Effector memory CD4-positive, alpha-beta T cell (primary cell): Measurements from ENCODE around the gene TTC3.
"Not testable (repeated sequence)": the region's sequence is repeated elsewhere in the genome, so short reads cannot be mapped to it uniquely, and the experiment has no call there.

ENCODE experiments used
- DNase-seq, 3 donors: peaks; one replicate each; pipeline ENCODE4 v3.0.0-alpha.2; 2020
- H3K27ac ChIP-seq: 2 replicates; pipeline ENCODE4 v1.7.0; 2013; ENCODE audit warnings: mild to moderate bottlenecking, low read length, moderate library complexity; ENCODE audit not compliant: insufficient read depth, poor library complexity, severe bottlenecking
- H3K27me3 ChIP-seq: replicated peaks from 2 replicates; pipeline ENCODE4 v1.7.0; 2013; ENCODE audit warnings: mild to moderate bottlenecking, low read length; ENCODE audit not compliant: insufficient read depth, control insufficient read depth, poor library complexity, severe bottlenecking
- H3K36me3 ChIP-seq: 2 replicates; pipeline ENCODE4 v1.7.0; 2013; ENCODE audit warnings: mild to moderate bottlenecking, low read length, moderate library complexity; ENCODE audit not compliant: control insufficient read depth, insufficient read depth
- H3K4me1 ChIP-seq: 2 replicates; pipeline ENCODE4 v1.7.0; 2013; ENCODE audit warnings: low read length, mild to moderate bottlenecking; ENCODE audit not compliant: control insufficient read depth, insufficient read depth, poor library complexity, severe bottlenecking
- H3K4me3 ChIP-seq: 2 replicates; pipeline ENCODE4 v1.7.0; 2013; ENCODE audit warnings: low read length, low read depth, mild to moderate bottlenecking; ENCODE audit not compliant: insufficient read depth, poor library complexity, severe bottlenecking
- H3K9me3 ChIP-seq: 2 replicates; pipeline ENCODE4 v1.7.0; 2013; ENCODE audit warnings: mild to moderate bottlenecking, low read length, moderate library complexity; ENCODE audit not compliant: control insufficient read depth

TTC3 gene

DNA sequence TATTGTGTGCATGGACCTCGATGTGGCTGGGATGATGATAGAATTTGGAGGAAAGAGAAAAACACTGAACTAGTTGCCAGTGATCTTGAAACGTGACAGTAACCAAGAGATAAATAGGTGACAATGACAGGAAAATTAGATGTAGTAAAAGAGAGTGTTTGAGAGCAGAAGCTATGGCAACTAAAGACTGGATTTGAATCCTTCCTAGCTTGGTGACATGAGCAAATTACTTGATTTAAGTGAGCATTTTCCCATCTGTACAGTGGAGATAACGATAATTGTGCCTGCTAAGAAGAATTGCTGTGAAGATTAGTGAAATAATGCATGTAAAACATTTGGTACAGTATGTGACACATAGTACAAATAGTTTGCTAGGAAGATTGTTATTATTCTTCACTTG is 12.7 kb downstream of the TTC3 start:
- Histone ChIP-seq H3K27me3 (no peaks in the 10 kb centered on the region), H3K4me3 (no peak overlapping the region), H3K4me1 (no peaks in the 10 kb centered on the region), H3K36me3 (peaks cover 10% of the 10 kb centered on the region), H3K9me3 (no peaks in the 10 kb centered on the region), H3K27ac (no peak overlapping the region)
- no peak for DNase-seq

DNA sequence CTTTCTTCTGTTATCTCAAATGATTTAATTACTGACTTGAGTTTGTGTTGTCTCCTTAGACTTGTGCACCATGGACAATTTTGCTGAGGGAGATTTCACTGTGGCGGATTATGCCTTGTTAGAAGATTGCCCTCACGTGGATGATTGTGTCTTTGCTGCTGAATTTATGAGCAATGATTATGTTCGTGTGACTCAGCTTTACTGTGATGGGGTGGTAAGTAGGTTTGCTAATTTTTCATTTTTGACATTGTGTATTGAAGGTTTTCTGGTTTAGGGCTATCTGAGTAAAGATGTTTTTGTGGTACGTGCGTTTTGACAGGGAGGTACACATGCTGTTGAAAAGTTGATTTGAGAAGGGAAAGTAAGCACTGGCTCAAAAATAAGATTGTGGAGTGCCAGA is 14.1 kb downstream of the TTC3 start:
- no peaks in the 10 kb centered on the region for H3K4me1 ChIP-seq
- no peak overlapping the region for H3K4me3 ChIP-seq
- no peak for DNase-seq
- no peaks in the 10 kb centered on the region for H3K27me3 ChIP-seq
- H3K36me3 ChIP-seq, result peaks cover 10% of the 10 kb centered on the region
- no peak overlapping the region for H3K27ac ChIP-seq
- no peaks in the 10 kb centered on the region for H3K9me3 ChIP-seq

DNA sequence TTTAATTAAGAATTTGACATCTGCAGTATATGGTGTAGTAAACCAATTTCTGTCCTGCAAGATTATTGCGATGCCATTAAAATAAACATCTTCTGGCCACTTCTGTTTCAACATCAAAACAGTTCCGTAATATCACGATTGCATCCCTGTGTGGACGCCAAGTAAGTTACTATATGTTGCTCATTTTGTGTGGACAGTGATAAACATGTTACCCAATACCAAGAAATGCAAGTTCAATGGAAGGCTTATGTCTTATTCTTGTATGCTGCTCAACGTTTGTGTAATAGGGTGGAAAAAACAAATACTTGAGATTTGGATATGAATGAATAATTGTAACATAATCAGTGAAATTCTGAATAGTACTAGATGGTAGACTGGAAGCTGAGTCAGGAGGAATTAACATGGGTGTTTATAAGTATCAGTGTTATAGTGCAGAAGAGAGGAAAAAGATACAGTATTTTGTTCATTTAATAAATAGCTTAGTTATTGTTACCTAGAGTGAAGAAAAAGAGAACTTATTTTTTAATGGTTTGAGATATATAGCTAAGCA is 15.2 kb downstream of the TTC3 start:
- Histone ChIP-seq H3K4me3 (no peak overlapping the region), H3K27ac (no peak overlapping the region), H3K9me3 (no peaks in the 10 kb centered on the region), H3K27me3 (no peaks in the 10 kb centered on the region), H3K36me3 (peaks cover 10% of the 10 kb centered on the region), H3K4me1 (no peaks in the 10 kb centered on the region)
- DNase-seq, result no peak

DNA sequence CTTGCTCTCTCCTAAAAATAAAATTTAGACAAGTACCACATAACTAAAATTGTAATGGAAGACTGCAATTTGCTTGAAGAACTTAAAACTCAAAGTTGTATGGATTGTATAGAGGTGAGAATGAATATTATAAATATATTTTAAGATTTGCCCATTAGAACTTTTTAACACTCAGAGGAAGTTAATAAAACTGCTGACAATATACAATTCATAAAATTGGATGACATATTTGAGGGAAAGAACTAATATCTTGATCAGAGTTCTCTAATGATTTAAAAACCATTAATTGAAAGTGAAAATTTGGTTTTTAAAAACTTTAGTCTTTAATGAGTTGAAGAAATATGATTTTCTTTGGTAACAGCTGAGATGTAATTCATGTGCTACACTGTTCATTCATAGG is 20.9 kb downstream of the TTC3 start:
- H3K27me3 ChIP-seq, result no peaks in the 10 kb centered on the region
- no peak overlapping the region for H3K4me3 ChIP-seq

DNA sequence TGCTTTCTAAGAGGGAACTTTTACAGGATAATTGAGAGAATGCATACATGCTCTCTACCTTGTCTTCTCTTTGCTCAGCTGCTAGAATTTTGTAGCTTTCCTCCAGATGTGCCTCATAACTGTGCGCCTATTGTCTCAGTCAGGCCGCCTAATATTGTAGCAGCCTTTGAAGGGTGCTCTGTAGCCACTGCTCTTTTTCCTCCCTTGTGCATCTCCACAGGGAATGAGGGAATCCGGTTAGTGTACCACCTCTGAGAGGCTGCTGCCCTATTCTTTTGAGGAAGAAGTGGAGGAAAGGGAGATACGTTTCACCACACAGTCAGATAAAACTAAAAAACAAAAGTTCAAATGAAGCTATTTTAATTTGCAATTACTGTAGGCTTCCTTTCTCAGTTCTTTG is 22.8 kb downstream of the TTC3 start:
- no peaks in the 10 kb centered on the region for H3K4me1 ChIP-seq
- H3K36me3 ChIP-seq, result peaks cover 32% of the 10 kb centered on the region
- no peaks in the 10 kb centered on the region for H3K9me3 ChIP-seq
- no peak overlapping the region for H3K27ac ChIP-seq
- H3K4me3 ChIP-seq, result no peak overlapping the region
- no peak for DNase-seq
- no peaks in the 10 kb centered on the region for H3K27me3 ChIP-seq

More for the DNA sequence above, 20.9 kb downstream of the TTC3 start:
- Histone ChIP-seq H3K9me3 (no peaks in the 10 kb centered on the region), H3K4me1 (no peaks in the 10 kb centered on the region), H3K36me3 (peaks cover 38% of the 10 kb centered on the region), H3K27ac (no peak overlapping the region)
- DNase-seq, result no peak

DNA sequence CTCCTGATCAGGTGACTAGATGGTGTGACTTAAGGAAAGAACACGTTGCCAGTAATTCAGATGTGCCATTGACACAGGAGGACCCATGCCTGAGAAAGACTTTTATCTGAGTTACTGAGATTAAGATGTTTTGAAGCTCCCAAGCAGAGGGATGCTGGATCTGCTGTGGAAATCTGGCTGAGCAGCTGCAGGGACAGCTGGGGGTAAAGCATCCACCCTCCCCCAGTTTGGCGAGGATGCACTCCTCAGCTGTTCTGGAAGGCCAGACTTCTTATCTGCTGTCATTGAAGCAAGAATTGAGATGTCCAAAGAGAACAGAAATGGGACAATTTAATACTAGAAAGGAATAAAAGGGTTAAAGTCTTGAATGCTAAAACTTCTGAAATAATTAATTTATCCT is 25.7 kb downstream of the TTC3 start:
- Histone ChIP-seq H3K36me3 (peaks cover 32% of the 10 kb centered on the region), H3K4me3 (no peak overlapping the region), H3K9me3 (no peaks in the 10 kb centered on the region), H3K27ac (no peak overlapping the region), H3K4me1 (no peaks in the 10 kb centered on the region), H3K27me3 (no peaks in the 10 kb centered on the region)
- no peak for DNase-seq

DNA sequence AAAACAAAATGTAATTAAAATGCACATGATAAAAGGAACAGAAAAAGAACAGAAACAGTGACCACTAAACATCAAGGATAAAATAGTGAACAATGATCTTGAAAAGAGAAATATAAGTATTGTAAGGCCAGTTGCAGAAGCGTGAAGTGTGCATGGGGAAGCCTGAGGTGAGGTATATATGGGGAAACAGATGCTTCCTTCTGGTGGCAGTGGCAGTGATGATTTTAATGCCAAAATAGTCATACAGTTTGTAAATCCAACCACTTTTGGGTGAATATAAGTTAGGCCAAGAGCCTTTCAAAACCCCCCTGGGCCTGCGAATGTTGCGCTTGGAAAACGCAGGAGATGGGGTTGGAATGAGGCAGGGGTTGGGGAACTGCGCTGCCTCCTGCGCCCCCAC is 27.3 kb downstream of the TTC3 start:
- no peak overlapping the region for H3K4me3 ChIP-seq
- H3K36me3 ChIP-seq, result peaks cover 32% of the 10 kb centered on the region
- H3K4me1 ChIP-seq, result no peaks in the 10 kb centered on the region
- H3K9me3 ChIP-seq, result no peaks in the 10 kb centered on the region
- no peaks in the 10 kb centered on the region for H3K27me3 ChIP-seq
- H3K27ac ChIP-seq, result no peak overlapping the region
- DNase-seq, result no peak

DNA sequence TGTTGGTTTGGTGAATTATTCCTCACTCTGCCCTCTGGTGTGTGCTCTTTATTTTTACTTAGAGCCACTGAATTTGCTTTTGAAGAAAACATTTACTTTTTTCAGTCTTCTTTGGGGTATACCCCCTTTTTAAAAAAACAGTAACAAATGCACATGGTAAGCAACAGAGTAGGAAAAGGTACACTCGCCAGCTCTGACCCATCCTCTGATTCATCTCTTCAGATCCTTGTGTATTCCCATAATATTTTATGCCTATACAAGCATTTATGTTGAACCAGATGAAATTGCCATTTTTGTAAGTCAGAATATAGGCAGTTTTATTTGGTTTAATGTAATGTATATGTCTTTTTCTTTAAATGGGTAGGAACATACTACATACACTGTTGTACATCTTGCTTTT is 28.3 kb downstream of the TTC3 start:
- Histone ChIP-seq H3K4me1 (no peaks in the 10 kb centered on the region), H3K27me3 (no peaks in the 10 kb centered on the region), H3K4me3 (no peak overlapping the region), H3K27ac (no peak overlapping the region), H3K9me3 (no peaks in the 10 kb centered on the region), H3K36me3 (peaks cover 25% of the 10 kb centered on the region)
- no peak for DNase-seq

DNA sequence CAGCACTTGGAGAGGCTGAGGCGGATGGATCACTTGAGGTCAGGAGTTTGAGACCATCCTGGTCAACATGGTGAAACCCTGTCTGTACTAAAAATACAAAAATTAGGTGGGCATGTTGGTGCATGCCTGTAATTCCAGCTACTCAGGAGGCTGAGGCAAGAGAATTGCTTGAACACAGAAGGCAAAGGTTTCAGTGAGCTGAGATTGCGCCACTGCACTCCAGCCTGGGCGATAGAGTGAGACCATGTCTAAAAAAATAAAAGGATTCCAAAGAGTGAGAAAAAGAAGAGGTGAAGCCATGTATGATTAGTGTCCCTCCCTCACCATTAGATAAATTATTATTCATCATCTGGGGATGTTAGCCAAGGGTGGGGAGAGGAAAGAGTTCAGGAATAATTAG is 29.7 kb downstream of the TTC3 start:
- H3K9me3 ChIP-seq, H3K4me1 ChIP-seq, H3K27ac ChIP-seq, H3K27me3 ChIP-seq, H3K4me3 ChIP-seq, DNase-seq: not testable (repeated sequence)
- peaks cover 14% of the 10 kb centered on the region for H3K36me3 ChIP-seq

DNA sequence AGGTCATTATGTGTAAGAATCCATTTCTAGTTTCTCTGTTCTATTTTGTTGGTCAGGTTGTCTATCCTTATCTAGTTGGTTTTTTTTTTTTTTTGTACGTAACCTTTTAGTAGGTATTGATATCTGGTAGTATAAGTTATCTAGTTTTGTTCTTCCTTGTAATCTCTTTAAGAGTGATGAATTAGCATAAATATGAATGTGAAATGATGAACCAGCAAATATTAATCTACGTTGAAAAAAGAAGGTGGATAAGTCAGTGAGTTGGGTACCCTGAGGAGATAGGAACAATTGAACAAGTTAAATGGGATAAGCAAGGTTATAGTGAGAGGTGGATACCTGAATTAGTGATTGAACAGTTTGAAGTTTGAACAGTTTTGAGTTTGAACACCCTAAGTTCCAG is 33.9 kb downstream of the TTC3 start:
- Histone ChIP-seq H3K9me3 (no peaks in the 10 kb centered on the region), H3K4me1 (no peaks in the 10 kb centered on the region), H3K4me3 (no peak overlapping the region), H3K27ac (no peak overlapping the region), H3K36me3 (peaks cover 10% of the 10 kb centered on the region), H3K27me3 (no peaks in the 10 kb centered on the region)
- DNase-seq, result no peak

DNA sequence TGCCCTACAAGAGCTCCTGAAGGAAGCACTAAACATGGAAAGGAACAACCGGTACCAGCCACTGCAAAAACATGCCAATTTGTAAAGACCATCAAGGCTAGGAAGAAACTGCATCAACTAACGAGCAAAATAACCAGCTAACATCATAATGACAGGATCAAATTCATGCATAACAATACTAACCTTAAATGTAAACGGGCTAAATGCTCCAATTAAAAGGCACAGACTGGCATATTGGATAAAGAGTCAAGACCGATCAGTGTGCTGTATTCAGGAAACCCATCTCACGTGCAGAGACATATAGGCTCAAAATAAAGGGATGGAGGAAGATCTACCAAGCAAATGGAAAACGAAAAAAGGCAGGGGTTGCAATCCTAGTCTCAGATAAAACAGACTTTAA is 38.0 kb downstream of the TTC3 start:
- H3K27ac ChIP-seq, H3K4me3 ChIP-seq, H3K36me3 ChIP-seq, DNase-seq, H3K4me1 ChIP-seq, H3K27me3 ChIP-seq, H3K9me3 ChIP-seq: not testable (repeated sequence)
